Measurements from ENCODE around the gene YWHAG.
"Not testable (repeated sequence)": the region's sequence is repeated elsewhere in the genome, so short reads cannot be mapped to it uniquely, and the experiment has no call there.

YWHAG gene

GRCh38 chr7:76393116-76394031 is 34.6 kb upstream of the YWHAG start:
- Mint-ChIP-seq H3K4me1 (peaks cover 12% of the 10 kb centered on the region), H3K27me3 (no peaks in the 10 kb centered on the region), H3K27ac (ENCODE audit: low read depth) (peak overlapping the region; percentile 73), H3K36me3 (ENCODE audit: insufficient read depth) (peaks cover 6% of the 10 kb centered on the region), H3K4me3 (peak overlapping the region; percentile 77), H3K9me3 (no peaks in the 10 kb centered on the region)
- DNase-seq (ENCODE audit: low spot score in 2 of 2) (peak; percentile 72 to 75), ATAC-seq (replicated peaks; ENCODE audit: extremely low read depth, poor library complexity, severe bottlenecking) (peak; percentile 76)

DNA sequence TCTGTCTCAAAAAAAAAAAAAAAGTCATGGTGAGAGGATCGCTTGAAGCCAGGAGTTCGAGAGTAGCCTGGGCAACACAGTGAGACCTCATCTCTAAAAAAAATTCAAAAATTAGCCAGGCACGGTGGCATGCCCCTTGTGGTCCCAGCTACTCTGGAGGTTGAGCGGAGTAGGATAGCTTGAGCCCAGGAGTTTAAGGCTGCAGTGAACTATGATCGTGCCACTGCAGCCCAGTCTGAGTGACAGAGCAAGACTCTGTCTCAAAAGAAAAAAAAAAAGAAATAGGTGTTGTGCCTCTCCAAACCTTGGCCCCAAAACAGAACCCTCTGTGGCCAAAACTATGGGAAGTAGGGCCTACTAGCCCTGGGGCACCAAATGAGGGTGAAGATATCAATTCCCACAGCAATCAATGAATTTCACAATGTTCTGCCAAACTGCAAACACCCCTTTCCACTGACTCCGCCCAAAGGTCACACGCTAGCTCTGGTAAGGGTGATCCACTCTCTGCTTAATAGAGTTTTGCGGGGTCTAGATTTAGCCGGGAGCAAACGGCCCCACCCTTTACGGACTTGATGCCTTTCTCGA is 33.8 kb upstream of the YWHAG start:
- Mint-ChIP-seq H3K4me3 (peak overlapping the region; percentile 77), H3K27me3 (no peaks in the 10 kb centered on the region), H3K4me1 (peaks cover 6% of the 10 kb centered on the region), H3K36me3 (ENCODE audit: insufficient read depth) (peaks cover 6% of the 10 kb centered on the region), H3K9me3 (no peaks in the 10 kb centered on the region), H3K27ac (ENCODE audit: low read depth) (peak overlapping the region; percentile 73)
- DNase-seq (ENCODE audit: low spot score in 2 of 2) (no peak), ATAC-seq (replicated peaks; ENCODE audit: extremely low read depth, poor library complexity, severe bottlenecking) (peak; percentile 31)

DNA sequence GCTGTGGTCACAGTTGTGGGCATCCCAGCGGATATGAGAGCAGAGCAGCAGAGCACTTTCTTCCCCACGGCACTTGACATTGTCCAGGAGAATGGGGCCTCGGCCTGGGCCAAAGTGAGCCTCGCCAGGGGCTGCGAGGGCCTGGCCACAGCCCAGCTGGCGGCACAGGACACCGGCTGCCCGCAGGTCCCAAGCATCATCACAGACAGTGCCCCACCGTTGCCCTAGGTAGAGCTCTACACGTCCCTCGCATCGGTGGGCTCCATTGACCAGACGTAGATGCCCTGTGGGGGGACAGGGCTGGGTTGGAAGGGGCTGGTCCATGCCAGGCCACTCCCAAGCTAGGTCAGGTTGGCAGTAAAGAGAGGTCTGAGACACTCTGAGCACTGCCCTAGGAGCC is 31.3 kb upstream of the YWHAG start:
- Mint-ChIP-seq H3K36me3 (ENCODE audit: insufficient read depth) (peaks cover 6% of the 10 kb centered on the region), H3K27me3 (no peaks in the 10 kb centered on the region), H3K4me1 (peaks cover 6% of the 10 kb centered on the region), H3K4me3 (no peak overlapping the region), H3K27ac (ENCODE audit: low read depth) (no peak overlapping the region), H3K9me3 (no peaks in the 10 kb centered on the region)
- DNase-seq (ENCODE audit: low spot score in 2 of 2): no peak
- no peak for ATAC-seq (replicated peaks; ENCODE audit: extremely low read depth, poor library complexity, severe bottlenecking)

DNA sequence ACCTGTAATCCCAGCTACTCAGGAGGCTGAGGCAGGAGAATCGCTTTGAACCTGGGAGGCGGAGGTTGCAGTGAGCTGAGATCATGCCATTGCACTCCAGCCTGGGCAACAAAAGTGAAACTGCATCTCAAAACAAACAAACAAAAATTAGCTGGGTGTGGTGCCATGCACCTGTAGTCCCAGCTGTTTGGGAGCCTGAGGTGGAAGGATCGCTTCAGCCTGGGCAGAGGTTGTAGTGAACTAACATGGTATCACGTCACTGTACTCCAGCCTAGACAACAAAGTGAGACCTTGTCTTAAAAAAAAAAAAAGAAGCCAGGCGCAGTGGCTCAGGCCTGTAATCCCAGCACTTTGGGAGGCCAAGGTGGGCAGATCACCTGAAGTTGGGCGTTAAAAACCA is 29.0 kb upstream of the YWHAG start:
- H3K27me3 Mint-ChIP-seq; H3K27ac Mint-ChIP-seq (ENCODE audit: low read depth); ATAC-seq (replicated peaks; ENCODE audit: extremely low read depth, poor library complexity, severe bottlenecking); DNase-seq (ENCODE audit: low spot score in 2 of 2); H3K36me3 Mint-ChIP-seq (ENCODE audit: insufficient read depth); H3K4me3 Mint-ChIP-seq; H3K4me1 Mint-ChIP-seq; H3K9me3 Mint-ChIP-seq: not testable (repeated sequence)

DNA sequence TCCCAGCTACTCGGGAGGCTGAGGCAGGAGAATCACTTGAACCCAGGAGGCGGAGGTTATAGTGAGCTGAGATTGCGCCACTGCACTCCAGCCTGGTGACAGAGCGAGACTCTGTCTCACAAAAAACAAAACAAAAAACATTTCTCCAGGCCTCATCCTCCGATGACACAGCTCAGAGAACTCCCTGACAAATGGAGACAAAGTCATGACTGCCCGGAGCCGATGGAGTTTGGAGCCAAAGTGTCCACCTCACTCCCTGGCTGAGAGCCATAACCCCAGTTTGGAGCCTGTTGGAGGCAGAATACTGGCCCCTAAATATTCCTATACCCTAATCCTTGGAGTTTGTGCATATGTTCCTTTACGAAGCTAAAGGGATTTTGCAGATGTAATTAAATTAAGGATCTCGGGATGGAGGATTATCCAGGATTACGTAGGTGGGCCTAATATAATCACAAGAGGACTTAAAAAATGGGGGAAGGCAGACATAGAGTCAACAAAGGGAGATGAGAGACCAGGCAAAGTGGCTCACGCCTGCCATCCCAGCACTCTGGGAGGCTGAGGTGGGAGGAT is 28.0 kb upstream of the YWHAG start:
- ATAC-seq (replicated peaks; ENCODE audit: extremely low read depth, poor library complexity, severe bottlenecking) (no peak), DNase-seq (ENCODE audit: low spot score in 2 of 2) (no peak)
- Mint-ChIP-seq H3K4me1 (no peaks in the 10 kb centered on the region), H3K4me3 (no peak overlapping the region), H3K9me3 (no peaks in the 10 kb centered on the region), H3K27me3 (no peaks in the 10 kb centered on the region), H3K27ac (ENCODE audit: low read depth) (no peak overlapping the region), H3K36me3 (ENCODE audit: insufficient read depth) (no peaks in the 10 kb centered on the region)

GRCh38 chr7:76383089-76383944 is 24.5 kb upstream of the YWHAG start:
- Mint-ChIP-seq H3K4me3 (no peak overlapping the region), H3K4me1 (no peaks in the 10 kb centered on the region), H3K27me3 (no peaks in the 10 kb centered on the region), H3K27ac (ENCODE audit: low read depth) (no peak overlapping the region), H3K36me3 (ENCODE audit: insufficient read depth) (no peaks in the 10 kb centered on the region), H3K9me3 (no peaks in the 10 kb centered on the region)
- ATAC-seq (replicated peaks; ENCODE audit: extremely low read depth, poor library complexity, severe bottlenecking) (no peak), DNase-seq (ENCODE audit: low spot score in 2 of 2) (no peak)

- ATAC-seq (replicated peaks; ENCODE audit: extremely low read depth, poor library complexity, severe bottlenecking): no peak
Measured at GRCh38 chr7:76381814-76382213, 23.0 kb upstream of the YWHAG start.

DNA sequence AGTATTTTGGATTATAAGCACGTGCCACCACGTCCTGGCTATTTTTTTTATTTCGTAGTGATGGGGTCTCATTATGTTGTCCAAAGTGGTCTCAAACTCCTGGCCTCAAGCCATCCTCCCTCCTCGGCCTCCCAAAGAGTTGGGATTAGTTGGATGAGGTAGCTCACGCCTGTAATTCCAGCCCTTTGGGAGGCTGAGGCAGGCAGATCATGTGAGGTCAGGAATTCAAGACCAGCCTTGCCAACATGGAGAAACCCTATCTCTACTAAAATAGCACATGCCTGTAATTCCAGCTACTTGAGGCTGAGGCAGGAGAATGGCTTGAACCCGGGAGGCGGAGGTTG is 21.8 kb upstream of the YWHAG start:
- H3K27me3 Mint-ChIP-seq: no peaks in the 10 kb centered on the region
- ATAC-seq (replicated peaks; ENCODE audit: extremely low read depth, poor library complexity, severe bottlenecking): no peak

More at GRCh38 chr7:76381814-76382213, 23.0 kb upstream of the YWHAG start:
- Mint-ChIP-seq H3K4me1 (no peaks in the 10 kb centered on the region), H3K27me3 (no peaks in the 10 kb centered on the region), H3K27ac (ENCODE audit: low read depth) (no peak overlapping the region), H3K4me3 (no peak overlapping the region), H3K36me3 (ENCODE audit: insufficient read depth) (no peaks in the 10 kb centered on the region), H3K9me3 (no peaks in the 10 kb centered on the region)
- DNase-seq (ENCODE audit: low spot score in 2 of 2): no peak

GRCh38 chr7:76377186-76377918 is 18.6 kb upstream of the YWHAG start:
- peaks cover 1% of the 10 kb centered on the region for H3K36me3 Mint-ChIP-seq (ENCODE audit: insufficient read depth)

More for the DNA sequence above, 21.8 kb upstream of the YWHAG start:
- no peak overlapping the region for H3K27ac Mint-ChIP-seq (ENCODE audit: low read depth)
- H3K36me3 Mint-ChIP-seq (ENCODE audit: insufficient read depth): no peaks in the 10 kb centered on the region
- H3K4me3 Mint-ChIP-seq: peak overlapping the region; percentile 68
- DNase-seq (ENCODE audit: low spot score in 2 of 2): no peak
- no peaks in the 10 kb centered on the region for H3K4me1 Mint-ChIP-seq
- no peaks in the 10 kb centered on the region for H3K9me3 Mint-ChIP-seq

DNA sequence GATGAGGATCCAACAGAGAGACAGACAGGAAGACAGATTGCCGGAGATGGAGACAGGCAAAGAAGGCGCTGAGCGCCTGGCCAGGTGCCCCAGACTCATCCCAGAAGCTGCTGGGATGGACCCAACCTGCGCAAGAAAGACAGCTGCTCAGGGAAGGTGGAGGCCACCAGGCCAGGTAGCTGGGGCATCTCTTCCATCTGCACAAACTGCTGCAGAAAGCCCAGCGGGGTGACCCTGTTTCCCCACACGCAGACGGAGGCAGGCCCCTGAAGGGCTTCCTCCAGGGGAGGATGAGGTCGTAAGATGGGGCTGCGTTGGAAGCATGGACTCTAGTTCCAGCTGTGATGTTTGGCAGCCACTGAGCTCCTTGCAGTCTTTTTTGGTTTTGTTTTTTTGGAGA is 16.5 kb upstream of the YWHAG start:
- DNase-seq (ENCODE audit: low spot score in 2 of 2): no peak
- H3K4me3 Mint-ChIP-seq: no peak overlapping the region
- H3K36me3 Mint-ChIP-seq (ENCODE audit: insufficient read depth): peaks cover 1% of the 10 kb centered on the region
- H3K9me3 Mint-ChIP-seq: no peaks in the 10 kb centered on the region
- ATAC-seq (replicated peaks; ENCODE audit: extremely low read depth, poor library complexity, severe bottlenecking): no peak
- peaks cover 22% of the 10 kb centered on the region for H3K27me3 Mint-ChIP-seq
- no peaks in the 10 kb centered on the region for H3K4me1 Mint-ChIP-seq
- H3K27ac Mint-ChIP-seq (ENCODE audit: low read depth): no peak overlapping the region

More at GRCh38 chr7:76377186-76377918, 18.6 kb upstream of the YWHAG start:
- Mint-ChIP-seq H3K27me3 (peaks cover 17% of the 10 kb centered on the region), H3K4me3 (no peak overlapping the region), H3K27ac (ENCODE audit: low read depth) (no peak overlapping the region), H3K4me1 (no peaks in the 10 kb centered on the region), H3K9me3 (no peaks in the 10 kb centered on the region)
- no peak for ATAC-seq (replicated peaks; ENCODE audit: extremely low read depth, poor library complexity, severe bottlenecking)
- DNase-seq (ENCODE audit: low spot score in 2 of 2): no peak

GRCh38 chr7:76372984-76373833 is 14.4 kb upstream of the YWHAG start:
- ATAC-seq (replicated peaks; ENCODE audit: extremely low read depth, poor library complexity, severe bottlenecking) (no peak), DNase-seq (ENCODE audit: low spot score in 2 of 2) (no peak)
- Mint-ChIP-seq H3K4me3 (no peak overlapping the region), H3K27me3 (peaks cover 35% of the 10 kb centered on the region), H3K27ac (ENCODE audit: low read depth) (no peak overlapping the region), H3K4me1 (no peaks in the 10 kb centered on the region), H3K9me3 (no peaks in the 10 kb centered on the region), H3K36me3 (ENCODE audit: insufficient read depth) (peaks cover 1% of the 10 kb centered on the region)
